Measurements from ENCODE around the gene CCR3. TPM values are rescaled to one million over a fixed set of nuclear protein-coding genes. Genes with fewer than 3 reads are reported as not detected.

The CCR3 gene
- polyA plus RNA-seq, 1 donor (not counting 4 experiments of a cell fraction or from before 2014, with no cell fraction given) = 0.16 TPM

DNA sequence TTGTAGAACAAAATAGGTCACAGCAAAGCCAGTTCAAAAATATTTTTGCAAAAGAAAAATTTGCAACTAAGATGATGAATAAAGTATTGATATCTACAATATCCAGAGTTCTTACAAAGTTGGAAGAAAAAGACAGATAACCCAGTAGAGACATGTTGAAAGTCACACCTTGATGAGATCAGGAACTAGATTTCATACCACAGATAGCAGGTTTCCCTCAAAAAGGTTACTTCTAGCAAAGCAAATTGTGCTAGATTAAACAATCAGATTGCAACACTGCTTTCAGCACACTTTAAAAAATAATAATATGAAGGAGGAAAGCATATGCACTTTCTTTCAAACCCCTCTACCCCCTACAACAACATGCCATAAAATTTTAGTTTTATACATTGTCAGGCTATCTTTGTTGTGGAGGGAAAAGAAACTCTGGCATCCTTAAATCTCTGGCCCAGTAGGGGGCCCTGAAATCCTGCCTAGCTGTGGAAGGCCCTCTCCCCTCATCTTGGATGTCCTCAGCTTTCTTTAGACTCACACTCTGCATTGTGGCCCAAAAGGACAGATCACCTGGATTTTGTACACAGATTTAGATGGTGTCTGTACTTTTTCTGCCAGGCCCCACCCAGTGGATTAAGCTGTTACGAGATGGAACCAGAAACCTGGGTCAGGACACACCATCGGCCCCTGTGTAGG is 50.9 kb downstream of the CCR3 start:
- Histone ChIP-seq H3K9me3 (ENCODE audit: control insufficient read depth, low read depth, low read length) (no peaks in the 10 kb centered on the region), H3K36me3 (ENCODE audit: control insufficient read depth in 2 of 2, extremely low read depth in 1 of 2, insufficient read depth in 2 of 2, low read length in 2 of 2) (no peaks in the 10 kb centered on the region), H3K27ac (ENCODE audit: control insufficient read depth, insufficient read depth, low read length) (no peak overlapping the region), H3K4me3 (ENCODE audit: control insufficient read depth in 2 of 3, extremely low read depth in 1 of 3, insufficient read depth in 2 of 3, low read depth in 1 of 3, low read length in 3 of 3) (no peak overlapping the region), H3K4me2 (ENCODE audit: control insufficient read depth, extremely low read depth, insufficient read depth, low read depth, low read length) (no peak overlapping the region), H3K9me1 (ENCODE audit: control insufficient read depth, extremely low read depth, insufficient read depth, low read length) (no peaks in the 10 kb centered on the region), H3K79me2 (ENCODE audit: control insufficient read depth, insufficient read depth, low read length) (no peaks in the 10 kb centered on the region), H3K9ac (ENCODE audit: control insufficient read depth, extremely low read depth, insufficient read depth, low read length) (no peak overlapping the region), H4K20me1 (ENCODE audit: control insufficient read depth, extremely low read depth, insufficient read depth, low read length) (no peaks in the 10 kb centered on the region), H3K4me1 (ENCODE audit: control insufficient read depth, extremely low read depth, insufficient read depth, low read length) (peaks cover 13% of the 10 kb centered on the region), H2AFZ (ENCODE audit: control insufficient read depth, low read length) (no peak overlapping the region), H3K27me3 (ENCODE audit: control insufficient read depth, extremely low read depth, insufficient read depth, low read length) (no peaks in the 10 kb centered on the region)
- TF ChIP-seq CTCF (optimal IDR thresholded peaks at IDR 0.05 in 1 of 3, IDR thresholded peaks at IDR 0.05 in 1 of 3, conservative IDR thresholded peaks at IDR 0.05 in 1 of 3; ENCODE audit: extremely low read depth in 1 of 3, insufficient read depth in 2 of 3, low read length in 3 of 3) (peak in 2 of 3 experiments; percentile 10 to 26), EZH2 (IDR thresholded peaks at IDR 0.05; ENCODE audit: low read length) (no peak)
- dilution Hi-C loops (cut with MboI; ENCODE audit: extremely low pct_ligation_motif_present, low sequenced_read_pairs) = no loop called here
- no peak for DNase-seq (ENCODE audit: low read depth, low spot score)
- FAIRE-seq = no peak

DNA sequence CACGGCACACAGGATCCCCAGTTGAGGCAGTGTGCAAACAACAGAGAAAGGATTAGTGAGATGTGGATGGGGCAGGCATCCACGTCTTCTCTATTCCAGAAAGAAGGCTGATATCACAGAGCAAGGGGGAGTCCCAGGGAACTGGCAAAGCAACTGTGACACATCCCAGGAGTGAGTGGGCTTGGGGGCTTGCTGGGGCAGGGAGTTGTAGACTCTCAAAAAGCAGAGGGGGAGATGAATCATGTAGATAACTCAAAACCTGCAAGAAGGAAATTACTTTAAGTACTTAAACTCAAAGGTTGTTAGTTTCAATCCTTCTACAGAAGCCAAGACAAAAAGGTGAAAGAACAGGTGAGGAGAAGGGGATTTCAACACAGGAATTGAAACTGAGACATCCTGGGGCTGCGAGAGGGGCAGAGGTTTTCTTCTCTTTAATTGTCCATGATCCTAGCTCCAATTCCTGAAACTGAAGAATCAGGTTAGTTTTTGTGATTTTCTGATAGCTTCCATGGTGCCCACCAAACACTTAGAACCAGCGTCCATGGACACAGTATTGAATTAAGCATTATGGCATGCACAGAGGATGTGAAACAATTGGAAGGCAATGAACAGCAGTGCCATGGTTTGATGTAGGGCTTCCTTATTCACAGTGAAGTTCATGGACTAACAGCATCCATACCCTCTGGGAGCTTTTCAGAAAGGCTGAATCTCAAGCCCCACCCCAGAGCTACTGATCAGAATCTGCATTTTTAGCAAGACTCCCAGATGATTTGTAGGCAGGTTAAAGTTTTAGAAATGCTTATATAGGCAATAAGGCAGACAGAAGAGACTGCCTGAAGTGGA is 52.0 kb downstream of the CCR3 start:
- FAIRE-seq (no peak), DNase-seq (ENCODE audit: low read depth, low spot score) (no peak)
- Histone ChIP-seq H4K20me1 (ENCODE audit: control insufficient read depth, extremely low read depth, insufficient read depth, low read length) (no peaks in the 10 kb centered on the region), H3K27me3 (ENCODE audit: control insufficient read depth, extremely low read depth, insufficient read depth, low read length) (no peaks in the 10 kb centered on the region), H3K27ac (ENCODE audit: control insufficient read depth, insufficient read depth, low read length) (no peak overlapping the region), H3K9ac (ENCODE audit: control insufficient read depth, extremely low read depth, insufficient read depth, low read length) (no peak overlapping the region), H3K36me3 (ENCODE audit: control insufficient read depth in 2 of 2, extremely low read depth in 1 of 2, insufficient read depth in 2 of 2, low read length in 2 of 2) (no peaks in the 10 kb centered on the region), H3K9me3 (ENCODE audit: control insufficient read depth, low read depth, low read length) (no peaks in the 10 kb centered on the region), H3K79me2 (ENCODE audit: control insufficient read depth, insufficient read depth, low read length) (no peaks in the 10 kb centered on the region), H3K9me1 (ENCODE audit: control insufficient read depth, extremely low read depth, insufficient read depth, low read length) (no peaks in the 10 kb centered on the region), H3K4me2 (ENCODE audit: control insufficient read depth, extremely low read depth, insufficient read depth, low read depth, low read length) (no peak overlapping the region), H3K4me3 (ENCODE audit: control insufficient read depth in 2 of 3, extremely low read depth in 1 of 3, insufficient read depth in 2 of 3, low read depth in 1 of 3, low read length in 3 of 3) (no peak overlapping the region), H3K4me1 (ENCODE audit: control insufficient read depth, extremely low read depth, insufficient read depth, low read length) (peaks cover 13% of the 10 kb centered on the region), H2AFZ (ENCODE audit: control insufficient read depth, low read length) (no peak overlapping the region)
- TF ChIP-seq EZH2 (IDR thresholded peaks at IDR 0.05; ENCODE audit: low read length) = no peak
- no peak for TF ChIP-seq CTCF (optimal IDR thresholded peaks at IDR 0.05 in 1 of 3, IDR thresholded peaks at IDR 0.05 in 1 of 3, conservative IDR thresholded peaks at IDR 0.05 in 1 of 3; ENCODE audit: extremely low read depth in 1 of 3, insufficient read depth in 2 of 3, low read length in 3 of 3)
- dilution Hi-C loops (cut with MboI; ENCODE audit: extremely low pct_ligation_motif_present, low sequenced_read_pairs) = no loop called here
